Measurements from ENCODE around the gene ACOX2. TPM values are rescaled to one million over a fixed set of nuclear protein-coding genes. Genes with fewer than 3 reads are reported as not detected.

Gene ACOX2
- total RNA-seq, 1 donor from 2014 or later: 7.6 TPM

DNA sequence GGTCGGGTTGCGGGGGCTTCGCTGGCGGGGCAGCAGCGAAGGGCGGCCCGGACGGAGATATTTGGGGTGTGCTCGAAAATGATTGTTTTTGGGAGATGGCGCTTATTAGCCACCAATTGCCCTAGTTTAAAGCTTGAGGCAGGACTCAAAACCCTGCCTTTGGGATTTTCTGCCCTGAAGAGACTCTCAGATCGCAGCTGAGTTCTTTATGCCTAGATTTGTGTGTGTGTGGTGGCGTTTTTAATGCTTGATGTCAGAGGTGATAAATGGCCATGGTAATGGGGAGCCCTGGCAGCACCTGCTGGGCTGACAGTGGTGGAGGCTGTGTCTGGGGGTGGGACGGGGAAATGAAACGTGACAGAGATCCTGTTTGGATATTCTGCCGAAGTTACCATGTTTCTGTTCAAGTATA, 44.5 kb downstream of the ACOX2 start:
- Histone ChIP-seq H3K4me3 (peak overlapping the region; percentile 95), H3K27me3 (no peaks in the 10 kb centered on the region), H4K20me1 (ENCODE audit: low read depth) (peaks cover 16% of the 10 kb centered on the region), H3K9me3 (ENCODE audit: low read depth) (no peaks in the 10 kb centered on the region), H3K9ac (peak overlapping the region; percentile 62), H3F3A (ENCODE audit: low read depth) (peaks cover 30% of the 10 kb centered on the region), H3K4me1 (peaks cover 46% of the 10 kb centered on the region), H3K27ac (no peak overlapping the region), H2AFZ (replicated peaks) (no peak overlapping the region), H3K4me2 (peak overlapping the region; percentile 93), H3K79me2 (ENCODE audit: low read depth) (peaks cover 52% of the 10 kb centered on the region), H3K36me3 (no peaks in the 10 kb centered on the region)
- peaks cover 50% of the 10 kb centered on the region for H3K4me1 Mint-ChIP-seq
- H3K27me3 Mint-ChIP-seq (ENCODE audit: insufficient read depth, low read depth): peaks cover 4% of the 10 kb centered on the region
- H3K27ac Mint-ChIP-seq: peak overlapping the region; percentile 85
- no peaks in the 10 kb centered on the region for H3K36me3 Mint-ChIP-seq
- peaks cover 3% of the 10 kb centered on the region for H3K9me3 Mint-ChIP-seq
- no peak for DNase-seq (ENCODE audit: low spot score)
- TF ChIP-seq, protein P1, sequence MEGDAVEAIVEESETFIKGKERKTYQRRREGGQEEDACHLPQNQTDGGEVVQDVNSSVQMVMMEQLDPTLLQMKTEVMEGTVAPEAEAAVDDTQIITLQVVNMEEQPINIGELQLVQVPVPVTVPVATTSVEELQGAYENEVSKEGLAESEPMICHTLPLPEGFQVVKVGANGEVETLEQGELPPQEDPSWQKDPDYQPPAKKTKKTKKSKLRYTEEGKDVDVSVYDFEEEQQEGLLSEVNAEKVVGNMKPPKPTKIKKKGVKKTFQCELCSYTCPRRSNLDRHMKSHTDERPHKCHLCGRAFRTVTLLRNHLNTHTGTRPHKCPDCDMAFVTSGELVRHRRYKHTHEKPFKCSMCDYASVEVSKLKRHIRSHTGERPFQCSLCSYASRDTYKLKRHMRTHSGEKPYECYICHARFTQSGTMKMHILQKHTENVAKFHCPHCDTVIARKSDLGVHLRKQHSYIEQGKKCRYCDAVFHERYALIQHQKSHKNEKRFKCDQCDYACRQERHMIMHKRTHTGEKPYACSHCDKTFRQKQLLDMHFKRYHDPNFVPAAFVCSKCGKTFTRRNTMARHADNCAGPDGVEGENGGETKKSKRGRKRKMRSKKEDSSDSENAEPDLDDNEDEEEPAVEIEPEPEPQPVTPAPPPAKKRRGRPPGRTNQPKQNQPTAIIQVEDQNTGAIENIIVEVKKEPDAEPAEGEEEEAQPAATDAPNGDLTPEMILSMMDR (IDR thresholded peaks at IDR 0.05): no peak
- no peak for TF ChIP-seq EZH2 (IDR thresholded peaks at IDR 0.05)
- TF ChIP-seq EZH2phosphoT487 (IDR thresholded peaks at IDR 0.05): no peak
- H3K4me3 Mint-ChIP-seq: peak overlapping the region; percentile 98

DNA sequence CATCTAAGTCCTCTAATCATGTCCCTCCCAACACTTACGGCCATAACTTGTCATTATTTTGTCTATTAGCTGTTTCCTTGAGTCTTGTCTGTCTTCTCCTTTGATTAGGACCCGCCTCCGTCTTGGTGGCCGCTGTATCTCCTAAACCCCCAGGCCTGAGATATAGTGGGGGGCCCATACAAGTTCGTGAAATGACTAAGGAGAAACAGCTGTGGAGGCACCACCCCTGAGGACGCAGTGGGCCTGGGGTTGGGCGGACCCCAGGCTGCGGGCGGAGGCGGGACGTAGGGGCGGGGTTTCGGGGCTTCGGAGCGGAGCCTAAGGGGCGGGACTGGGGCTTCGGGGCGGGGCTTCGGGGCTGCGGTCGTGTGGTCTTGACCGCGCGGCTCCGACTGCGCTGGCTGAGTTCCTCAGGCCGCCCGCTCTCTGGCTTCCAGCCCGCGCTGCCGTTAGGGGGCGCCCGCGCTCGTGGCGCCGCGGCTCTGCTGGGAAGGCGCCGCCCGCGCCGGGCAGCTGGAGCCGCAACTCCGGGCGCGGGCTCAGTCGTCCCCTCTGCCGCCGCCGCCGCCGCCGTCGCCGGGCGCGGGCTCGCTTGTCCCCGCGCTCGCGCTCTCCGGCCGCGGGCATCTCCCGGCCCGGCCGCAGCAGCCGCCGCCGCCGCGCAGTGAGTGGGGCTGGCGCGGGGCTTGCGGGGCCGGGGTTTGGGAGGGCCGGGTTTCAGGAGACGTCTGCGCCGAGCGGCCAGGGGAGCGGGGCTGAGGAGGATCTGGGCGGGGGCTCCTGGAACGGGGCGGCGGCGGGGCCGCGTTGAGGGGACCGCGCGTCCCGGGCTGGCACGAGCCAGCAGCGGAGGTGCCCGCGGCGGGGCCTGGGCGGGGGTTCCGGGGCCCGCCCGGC, 45.2 kb downstream of the ACOX2 start, which contains the start of gene KCTD6:
TSS of gene KCTD6 (plus strand) at position 591 of the 897 bp plus-strand sequence. CDS start 6,660 bp downstream, outside the sequence.
- Histone ChIP-seq H3K27ac (no peak within 1 kb of the TSS), H3K4me1 (peaks cover 39% of the 10 kb centered on the region), H4K20me1 (ENCODE audit: low read depth) (peaks cover 13% of the 10 kb centered on the region), H3K9ac (peak within 1 kb of the TSS; percentile 62), H3F3A (ENCODE audit: low read depth) (peaks cover 23% of the 10 kb centered on the region), H3K4me3 (peak within 1 kb of the TSS; percentile 95), H2AFZ (replicated peaks) (peak within 1 kb of the TSS; percentile 58), H3K27me3 (no peaks in the 10 kb centered on the region), H3K4me2 (peak within 1 kb of the TSS; percentile 93), H3K79me2 (ENCODE audit: low read depth) (peaks cover 46% of the 10 kb centered on the region), H3K9me3 (ENCODE audit: low read depth) (no peaks in the 10 kb centered on the region), H3K36me3 (no peaks in the 10 kb centered on the region)
- H3K9me3 Mint-ChIP-seq: peaks cover 3% of the 10 kb centered on the region
- H3K4me3 Mint-ChIP-seq: peak within 1 kb of the TSS; percentile 98
- H3K36me3 Mint-ChIP-seq: no peaks in the 10 kb centered on the region
- TF ChIP-seq EZH2phosphoT487 (IDR thresholded peaks at IDR 0.05): no peak
- TF ChIP-seq, protein P1 (IDR thresholded peaks at IDR 0.05): peak; percentile 72
- TF ChIP-seq EZH2 (IDR thresholded peaks at IDR 0.05): no peak
- DNase-seq (ENCODE audit: low spot score): peak; percentile 97
- peaks cover 46% of the 10 kb centered on the region for H3K4me1 Mint-ChIP-seq
- H3K27me3 Mint-ChIP-seq (ENCODE audit: insufficient read depth, low read depth): peaks cover 6% of the 10 kb centered on the region
- peak within 1 kb of the TSS; percentile 85 for H3K27ac Mint-ChIP-seq

DNA sequence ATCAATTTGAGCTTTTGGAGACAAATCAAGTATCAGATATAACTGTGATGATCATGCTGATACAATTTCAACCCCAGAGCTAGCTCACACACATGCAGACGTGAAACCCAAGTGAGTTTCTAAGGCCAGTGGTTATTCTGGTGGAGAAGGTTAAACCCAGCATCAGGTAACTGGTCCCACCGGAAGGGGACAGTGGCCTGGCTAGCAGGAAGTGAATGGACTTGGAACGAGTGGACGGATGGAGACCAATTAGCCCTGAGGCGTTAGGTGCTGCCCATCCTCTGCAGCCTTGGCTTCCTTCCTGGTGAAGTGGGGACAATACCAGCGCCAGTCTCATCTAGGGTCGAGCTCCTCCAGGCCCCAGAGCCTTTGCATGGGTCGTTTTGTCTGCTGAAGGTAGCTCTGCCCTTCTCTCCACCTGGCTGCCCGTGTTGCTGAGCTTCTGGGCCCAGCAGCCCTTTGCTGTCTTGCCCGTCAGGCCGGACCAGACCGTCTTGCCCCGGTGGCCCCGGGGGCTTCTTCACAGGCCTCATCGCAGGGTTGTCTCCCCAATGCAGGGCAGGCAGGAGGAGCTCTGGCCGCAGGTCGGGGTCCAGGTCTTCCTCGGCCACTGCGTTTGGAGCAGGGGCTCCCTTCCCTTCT, 46.0 kb downstream of the ACOX2 start:
- TF ChIP-seq, protein P1 (IDR thresholded peaks at IDR 0.05): no peak
- TF ChIP-seq EZH2phosphoT487 (IDR thresholded peaks at IDR 0.05) (no peak), EZH2 (IDR thresholded peaks at IDR 0.05) (no peak)
- peak overlapping the region; percentile 77 for H3K4me3 Mint-ChIP-seq
- Histone ChIP-seq H4K20me1 (ENCODE audit: low read depth) (peaks cover 10% of the 10 kb centered on the region), H3K27me3 (no peaks in the 10 kb centered on the region), H3K4me1 (peaks cover 31% of the 10 kb centered on the region), H2AFZ (replicated peaks) (peak overlapping the region; percentile 58), H3K9me3 (ENCODE audit: low read depth) (no peaks in the 10 kb centered on the region), H3K9ac (no peak overlapping the region), H3K4me2 (peak overlapping the region; percentile 67), H3K27ac (no peak overlapping the region), H3K4me3 (peak overlapping the region; percentile 35), H3F3A (ENCODE audit: low read depth) (peaks cover 15% of the 10 kb centered on the region), H3K79me2 (ENCODE audit: low read depth) (peaks cover 38% of the 10 kb centered on the region), H3K36me3 (no peaks in the 10 kb centered on the region)
- DNase-seq (ENCODE audit: low spot score): no peak
- H3K27me3 Mint-ChIP-seq (ENCODE audit: insufficient read depth, low read depth): peaks cover 6% of the 10 kb centered on the region
- H3K36me3 Mint-ChIP-seq: no peaks in the 10 kb centered on the region
- H3K4me1 Mint-ChIP-seq: peaks cover 39% of the 10 kb centered on the region
- peaks cover 3% of the 10 kb centered on the region for H3K9me3 Mint-ChIP-seq
- peak overlapping the region; percentile 3 for H3K27ac Mint-ChIP-seq
